GM12874 (cell line): Measurements from ENCODE around the gene SP1.
A peak's percentile ranks its signal among the peaks of the same experiment; 100 is the strongest.

Source experiments
- CTCF ChIP-seq: IDR thresholded peaks from 2 replicates; pipeline ENCODE4 v1.5.1; 2011; ENCODE audit warnings: low read depth, mild to moderate bottlenecking, control low read depth, low read length, moderate library complexity; ENCODE audit not compliant: insufficient read depth

SP1 gene

GRCh38 chr12:53338017-53338416 lies 42.0 kb upstream of the SP1 start:
- TF ChIP-seq CTCF: no peak

- no peak for TF ChIP-seq CTCF
These were observed 41.1 kb upstream of the SP1 start for GRCh38 chr12:53338916-53339315.

- TF ChIP-seq CTCF: no peak
These were observed 39.6 kb upstream of the SP1 start for GRCh38 chr12:53340398-53340797.

- TF ChIP-seq CTCF: no peak
These were observed 36.5 kb upstream of the SP1 start for GRCh38 chr12:53343449-53343848.

- TF ChIP-seq CTCF: no peak
These were observed 36.0 kb upstream of the SP1 start for GRCh38 chr12:53343969-53344368.

GRCh38 chr12:53344487-53344823 lies 35.5 kb upstream of the SP1 start:
- TF ChIP-seq CTCF: no peak

- TF ChIP-seq CTCF: peak; percentile 86
These were observed 35.0 kb upstream of the SP1 start for GRCh38 chr12:53344824-53345485.
